MM.1S (cell line): ENCODE data around the gene ANKRD61.

Experiments
- EZH2 ChIP-seq: fragments of 300-600 bp; sonication (generic); optimal IDR thresholded peaks from 2 replicates; pipeline ENCODE3; 2017; ENCODE audit warnings: low read depth, mild to moderate bottlenecking, antibody characterized with exemption, low read length, mixed read lengths
- TF ChIP-seq, protein P1 (sequence below): fragments of 300-600 bp; sonication (generic); IDR thresholded peaks from 2 replicates; pipeline ENCODE4 v1.5.1; 2016; ENCODE audit warnings: antibody characterized with exemption, low read length, mixed read lengths

DNA sequence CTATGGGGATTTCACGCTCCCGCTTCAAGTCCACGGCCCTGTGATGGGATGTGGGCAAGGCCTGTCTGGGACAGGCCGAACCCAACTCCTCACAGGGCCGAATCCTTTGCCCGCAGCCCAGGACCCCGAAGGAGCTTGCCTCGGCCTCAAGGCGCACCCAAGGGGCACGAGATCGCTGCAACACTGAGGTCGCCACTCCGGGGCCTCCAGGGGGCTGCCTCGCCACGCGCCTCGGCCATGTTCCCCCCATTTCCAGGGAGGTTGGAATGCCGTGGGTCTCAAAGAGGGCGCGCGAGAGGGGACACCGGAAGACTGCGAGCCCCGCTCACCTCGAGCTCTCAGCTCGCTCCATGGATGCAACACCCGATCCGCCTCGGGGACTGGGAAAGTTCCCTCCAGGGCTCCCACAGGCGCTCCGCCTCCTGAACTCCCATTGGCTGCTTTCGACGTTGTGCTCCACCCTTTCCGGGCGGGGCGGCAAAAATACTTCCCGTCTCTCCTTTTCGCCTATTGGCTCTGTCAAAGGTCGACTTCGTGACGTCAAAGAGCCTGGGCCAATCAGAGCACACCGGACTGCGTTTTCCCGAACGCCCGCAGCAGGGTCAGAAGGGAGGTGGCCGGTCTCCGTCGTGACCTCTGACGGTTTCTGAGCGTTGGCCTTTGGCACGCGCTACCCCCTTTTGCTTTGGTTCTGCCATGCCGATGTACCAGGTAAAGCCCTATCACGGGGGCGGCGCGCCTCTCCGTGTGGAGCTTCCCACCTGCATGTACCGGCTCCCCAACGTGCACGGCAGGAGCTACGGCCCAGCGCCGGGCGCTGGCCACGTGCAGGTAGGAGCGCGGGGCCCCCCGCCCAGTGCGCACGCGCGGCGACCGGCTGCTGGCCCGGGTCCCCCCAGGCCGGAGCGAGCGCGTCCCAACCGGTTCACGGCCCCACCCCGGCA, 22.2 kb upstream of the ANKRD61 start, which contains the start of the genes AIMP2 and PMS2:
- TF ChIP-seq, protein P1, sequence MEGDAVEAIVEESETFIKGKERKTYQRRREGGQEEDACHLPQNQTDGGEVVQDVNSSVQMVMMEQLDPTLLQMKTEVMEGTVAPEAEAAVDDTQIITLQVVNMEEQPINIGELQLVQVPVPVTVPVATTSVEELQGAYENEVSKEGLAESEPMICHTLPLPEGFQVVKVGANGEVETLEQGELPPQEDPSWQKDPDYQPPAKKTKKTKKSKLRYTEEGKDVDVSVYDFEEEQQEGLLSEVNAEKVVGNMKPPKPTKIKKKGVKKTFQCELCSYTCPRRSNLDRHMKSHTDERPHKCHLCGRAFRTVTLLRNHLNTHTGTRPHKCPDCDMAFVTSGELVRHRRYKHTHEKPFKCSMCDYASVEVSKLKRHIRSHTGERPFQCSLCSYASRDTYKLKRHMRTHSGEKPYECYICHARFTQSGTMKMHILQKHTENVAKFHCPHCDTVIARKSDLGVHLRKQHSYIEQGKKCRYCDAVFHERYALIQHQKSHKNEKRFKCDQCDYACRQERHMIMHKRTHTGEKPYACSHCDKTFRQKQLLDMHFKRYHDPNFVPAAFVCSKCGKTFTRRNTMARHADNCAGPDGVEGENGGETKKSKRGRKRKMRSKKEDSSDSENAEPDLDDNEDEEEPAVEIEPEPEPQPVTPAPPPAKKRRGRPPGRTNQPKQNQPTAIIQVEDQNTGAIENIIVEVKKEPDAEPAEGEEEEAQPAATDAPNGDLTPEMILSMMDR = peak; percentile 14; the same call in 1 of the 2 replicates
- TF ChIP-seq EZH2 = no peak
